AG08396 (cell line): ENCODE results near the gene ZBTB40.
A peak's percentile ranks its signal among the peaks of the same experiment; 100 is the strongest.

Experiments
- DNase-seq: peaks from one replicate; pipeline ENCODE4 v3.0.0; 2012; ENCODE audit warnings: low spot score, mixed read lengths

Gene ZBTB40

GRCh38 chr1:22471610-22472009 is 20.0 kb downstream of the ZBTB40 start:
- no peak for DNase-seq

- peak; percentile 23 for DNase-seq
Observed at GRCh38 chr1:22472596-22472995, 20.9 kb downstream of the ZBTB40 start.

GRCh38 chr1:22473952-22474351 is 22.3 kb downstream of the ZBTB40 start:
- no peak for DNase-seq

GRCh38 chr1:22476566-22476965 is 24.9 kb downstream of the ZBTB40 start:
- DNase-seq = no peak

- DNase-seq = no peak
Observed at GRCh38 chr1:22483121-22483520, 31.5 kb downstream of the ZBTB40 start.

- no peak for DNase-seq
Observed at GRCh38 chr1:22484706-22485345, 33.2 kb downstream of the ZBTB40 start.

- no peak for DNase-seq
Observed at GRCh38 chr1:22485431-22485830, 33.8 kb downstream of the ZBTB40 start.

- DNase-seq = no peak
Observed at GRCh38 chr1:22487781-22488180, 36.1 kb downstream of the ZBTB40 start.

- no peak for DNase-seq
Observed at GRCh38 chr1:22488319-22488718, 36.7 kb downstream of the ZBTB40 start.

GRCh38 chr1:22489278-22489677 is 37.6 kb downstream of the ZBTB40 start:
- DNase-seq = no peak

- no peak for DNase-seq
Observed at GRCh38 chr1:22489823-22490222, 38.2 kb downstream of the ZBTB40 start.

- DNase-seq = no peak
Observed at GRCh38 chr1:22490309-22490708, 38.7 kb downstream of the ZBTB40 start.

- DNase-seq = no peak
Observed at GRCh38 chr1:22491995-22492715, 40.5 kb downstream of the ZBTB40 start.

- DNase-seq = no peak
Observed at GRCh38 chr1:22494144-22494543, 42.5 kb downstream of the ZBTB40 start.

- no peak for DNase-seq
Observed at GRCh38 chr1:22494943-22495579, 43.4 kb downstream of the ZBTB40 start.

GRCh38 chr1:22496536-22497160 is 45.0 kb downstream of the ZBTB40 start:
- no peak for DNase-seq

- no peak for DNase-seq
Observed at GRCh38 chr1:22498463-22498862, 46.8 kb downstream of the ZBTB40 start.

GRCh38 chr1:22500058-22500457 is 48.4 kb downstream of the ZBTB40 start:
- no peak for DNase-seq

GRCh38 chr1:22500471-22500870 is 48.8 kb downstream of the ZBTB40 start:
- peak; percentile 20 for DNase-seq

GRCh38 chr1:22502202-22502601 is 50.6 kb downstream of the ZBTB40 start:
- no peak for DNase-seq

GRCh38 chr1:22503721-22504410 is 52.2 kb downstream of the ZBTB40 start:
- DNase-seq = peak; percentile 27

- no peak for DNase-seq
Observed at GRCh38 chr1:22506130-22506692, 54.6 kb downstream of the ZBTB40 start.
